SW 1271 (cell line): ENCODE measurements around the gene SHB.
A peak's percentile ranks its signal among the peaks of the same experiment; 100 is the strongest.

Experiments
- DNase-seq, 2 experiments: peaks; one replicate each; lab custom pipeline; 2025; lab: John Stamatoyannopoulos, UW

Gene SHB

DNA sequence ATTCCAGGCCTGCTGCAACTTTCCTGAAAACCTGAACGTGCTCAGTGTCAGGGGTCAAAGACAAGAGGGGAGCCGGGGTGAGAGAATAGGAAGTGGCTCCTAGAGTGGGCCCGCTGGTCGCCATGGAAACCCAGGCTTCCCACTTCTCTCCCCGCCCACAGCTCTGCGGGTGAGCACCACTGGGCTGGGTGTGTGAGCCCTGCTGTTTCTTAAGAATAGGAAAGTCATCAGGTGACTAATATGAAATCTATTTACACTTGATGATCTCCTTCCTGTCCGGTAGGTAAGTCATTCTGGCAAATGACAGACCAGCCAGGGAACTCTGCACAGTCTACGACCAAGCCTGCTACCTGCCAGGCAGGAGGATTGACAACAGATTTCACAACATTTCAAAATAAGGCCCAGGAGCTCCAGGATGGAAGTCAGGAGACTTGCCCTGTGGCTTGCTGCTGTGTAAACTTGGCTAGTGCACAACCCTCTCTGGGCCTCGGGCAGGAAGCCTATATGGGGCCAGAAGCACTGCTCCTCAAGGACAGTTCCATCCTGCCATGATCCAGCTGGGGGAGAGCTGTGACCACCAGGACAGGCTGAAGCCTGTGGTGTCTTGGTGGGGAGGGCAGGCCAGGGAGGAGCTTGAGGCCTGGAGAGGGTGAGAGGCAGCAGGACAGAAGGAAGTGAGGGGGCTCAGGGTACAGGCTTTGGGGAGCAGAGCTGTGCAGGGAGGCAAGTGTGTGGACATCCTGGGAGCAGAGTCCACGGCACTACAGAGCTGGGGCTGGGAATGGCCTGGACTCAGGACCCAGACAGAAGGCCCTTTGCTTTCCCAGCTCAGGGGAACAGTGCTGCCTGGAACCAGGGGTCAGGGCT is 60.6 kb downstream of the SHB start:
- DNase-seq, result peak; percentile 91

DNA sequence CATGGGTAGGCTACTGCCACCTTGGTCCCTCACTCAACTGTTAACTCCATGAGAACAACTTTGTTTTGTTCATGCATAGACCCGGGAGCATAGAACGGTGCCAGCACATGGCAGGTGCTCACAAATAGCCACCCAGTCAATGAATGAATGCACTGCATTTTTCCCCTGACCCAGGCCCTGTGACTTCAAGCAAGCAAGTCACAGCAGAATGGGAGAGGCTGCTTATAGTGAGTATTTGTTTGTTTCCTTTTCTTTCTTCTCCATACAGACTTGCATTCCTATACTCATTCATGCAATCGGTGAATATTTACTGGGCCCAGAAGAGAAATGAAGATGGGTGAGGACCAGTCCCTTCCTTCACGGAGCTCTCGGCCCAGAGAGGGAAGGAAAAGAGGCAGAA is 62.0 kb downstream of the SHB start:
- DNase-seq, result no peak

DNA sequence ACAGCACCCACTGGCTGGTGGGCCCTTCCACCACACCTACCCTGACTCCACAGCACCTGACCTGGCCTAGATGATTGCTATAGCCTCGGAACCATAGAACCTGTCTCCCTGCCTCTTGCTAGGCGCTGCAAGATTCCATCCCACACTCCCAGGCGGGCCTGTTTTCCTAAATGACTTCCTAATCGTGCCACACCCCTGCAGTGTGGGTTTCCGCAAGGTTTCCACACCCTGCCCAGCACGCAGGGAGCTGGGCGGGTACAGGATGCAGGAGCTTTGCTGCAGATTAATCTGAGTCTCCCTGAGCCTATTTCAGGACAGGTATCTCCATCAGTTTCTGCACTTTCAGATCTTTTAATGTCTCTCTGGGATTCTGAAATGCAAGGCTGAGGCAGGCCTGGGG is 62.9 kb downstream of the SHB start:
- DNase-seq, result no peak

DNA sequence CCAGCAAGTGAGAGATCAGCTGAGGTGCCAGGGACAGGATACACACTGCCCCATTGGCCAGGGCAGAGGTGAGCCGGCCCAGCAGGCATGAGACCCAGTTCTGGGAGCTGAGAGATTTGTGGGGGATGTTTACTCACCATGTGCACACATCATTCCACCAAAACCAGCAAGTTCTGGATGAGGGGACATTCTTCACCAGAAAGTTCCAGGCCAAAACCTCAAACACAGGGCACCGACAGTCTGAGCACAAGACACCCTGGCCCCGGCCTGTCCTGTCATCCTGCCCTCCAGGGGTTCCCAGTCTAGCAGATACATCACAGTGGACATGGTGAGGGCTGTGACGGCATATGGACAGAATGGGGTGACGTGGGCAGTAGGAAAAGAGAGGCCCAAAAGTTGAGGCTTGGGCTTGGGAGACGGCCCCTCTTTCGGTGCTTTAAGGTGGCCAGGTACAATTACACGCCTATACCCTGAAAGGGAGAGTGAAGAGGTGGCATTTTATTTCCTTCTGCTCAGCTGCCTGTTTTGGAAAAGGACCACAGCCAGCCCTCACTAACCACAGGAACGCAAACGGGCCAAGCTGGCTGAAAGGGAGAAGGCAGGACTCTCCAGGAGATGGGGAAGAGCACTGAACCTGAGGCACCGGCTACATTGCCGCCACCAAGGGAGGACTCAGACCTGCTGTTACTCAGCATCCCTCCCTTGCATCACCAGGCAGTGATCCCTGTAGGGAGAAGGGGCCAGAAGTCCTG is 64.0 kb downstream of the SHB start:
- no peak for DNase-seq

DNA sequence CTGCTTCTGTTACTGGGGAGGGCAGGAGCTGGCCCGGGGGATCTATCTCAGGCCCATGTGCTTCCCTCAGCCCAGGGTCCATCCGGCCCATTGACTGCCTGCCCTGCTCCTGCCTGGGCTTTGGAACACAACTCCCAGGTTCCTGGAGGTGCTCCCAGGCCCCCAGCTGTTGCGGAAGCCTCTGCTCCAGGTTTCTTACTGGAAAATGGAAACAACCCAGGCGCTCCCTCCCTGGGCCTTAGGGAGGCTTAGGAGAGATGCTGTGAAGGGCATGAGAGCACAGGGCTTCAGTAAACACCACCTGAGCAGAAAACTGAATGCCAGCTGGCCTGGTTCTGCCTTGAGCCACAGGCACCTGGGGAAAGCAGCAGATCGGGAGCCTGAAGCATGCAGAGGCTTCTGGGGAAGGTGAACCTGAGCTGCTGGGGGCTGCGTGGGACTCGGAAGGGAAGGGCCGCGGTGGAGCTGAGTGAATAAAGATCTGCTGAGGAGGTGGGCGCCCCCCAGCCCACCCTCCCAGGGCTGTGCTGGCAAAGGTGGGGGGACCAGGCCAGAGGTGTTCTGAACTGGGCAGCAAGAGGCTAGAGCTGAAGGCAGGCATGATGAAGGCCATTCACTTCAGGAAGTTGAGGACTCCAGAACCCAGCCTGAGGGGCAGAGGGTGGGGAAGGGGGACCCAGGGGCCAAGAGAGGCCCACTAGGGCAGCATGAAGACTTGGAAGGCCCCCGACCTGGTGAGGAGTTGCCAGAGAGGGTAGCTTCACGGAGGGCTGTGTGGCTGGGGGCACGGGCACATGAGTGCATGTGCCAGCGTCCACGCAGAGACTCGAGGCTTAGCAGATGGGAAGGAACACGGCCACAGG is 64.8 kb downstream of the SHB start:
- no peak for DNase-seq

DNA sequence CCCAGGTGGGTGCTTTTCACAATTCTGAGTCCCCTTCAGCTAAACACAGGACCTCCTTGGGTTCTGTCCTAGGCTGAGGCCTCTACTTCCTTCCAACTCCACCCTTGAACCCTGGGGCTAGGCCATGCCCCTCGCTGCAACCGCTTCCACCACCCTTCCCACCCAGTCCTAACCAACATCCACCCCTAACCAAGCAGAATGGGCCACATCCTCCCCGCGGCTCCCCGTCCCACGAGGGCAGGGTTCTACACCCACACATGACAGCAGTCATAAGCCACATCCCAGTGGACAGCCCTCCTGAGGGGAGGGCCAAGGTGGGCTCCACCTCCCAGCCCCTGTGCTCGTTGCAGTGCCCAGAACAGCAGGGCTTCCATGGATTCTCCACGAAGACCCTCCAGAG is 65.8 kb downstream of the SHB start:
- no peak for DNase-seq

DNA sequence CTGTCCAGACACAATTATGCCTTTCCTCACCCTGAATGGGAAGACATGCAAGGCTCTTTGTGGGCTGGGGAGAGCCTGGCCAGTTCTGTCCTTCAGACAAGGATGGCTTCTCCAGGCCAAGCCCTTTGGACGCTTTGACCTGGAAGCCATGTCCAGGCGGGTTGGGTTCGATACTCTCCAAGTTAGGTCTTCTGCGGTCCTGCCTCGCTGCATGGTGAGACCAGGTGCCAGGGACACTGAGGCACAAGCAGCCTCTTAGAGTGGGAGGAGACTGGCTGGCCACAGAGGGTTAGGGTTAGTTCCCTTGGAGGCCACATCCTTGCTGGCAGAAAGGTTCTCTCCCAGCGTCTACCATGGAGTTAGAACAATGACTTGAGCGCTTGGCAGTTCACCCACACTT is 67.6 kb downstream of the SHB start:
- no peak for DNase-seq

DNA sequence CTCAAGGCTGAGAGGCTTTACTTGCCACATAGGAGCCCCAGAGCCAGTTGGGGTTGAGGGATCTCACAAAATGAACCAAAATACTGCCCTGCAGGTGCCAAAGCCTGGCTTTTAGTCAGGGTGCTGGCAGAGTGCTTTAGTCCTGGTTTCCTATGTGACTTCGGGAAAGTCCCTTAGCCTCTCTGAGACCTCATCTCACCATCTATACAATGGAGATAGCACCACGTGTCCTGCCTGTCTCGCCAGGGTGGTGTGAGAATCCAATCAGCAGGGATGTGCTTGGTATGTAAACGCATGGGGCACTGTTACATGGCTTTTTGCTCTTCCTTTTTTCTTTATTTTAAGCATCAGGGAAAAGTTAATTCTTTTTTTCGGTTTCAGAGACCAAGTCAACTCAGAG is 68.3 kb downstream of the SHB start:
- DNase-seq, result no peak

DNA sequence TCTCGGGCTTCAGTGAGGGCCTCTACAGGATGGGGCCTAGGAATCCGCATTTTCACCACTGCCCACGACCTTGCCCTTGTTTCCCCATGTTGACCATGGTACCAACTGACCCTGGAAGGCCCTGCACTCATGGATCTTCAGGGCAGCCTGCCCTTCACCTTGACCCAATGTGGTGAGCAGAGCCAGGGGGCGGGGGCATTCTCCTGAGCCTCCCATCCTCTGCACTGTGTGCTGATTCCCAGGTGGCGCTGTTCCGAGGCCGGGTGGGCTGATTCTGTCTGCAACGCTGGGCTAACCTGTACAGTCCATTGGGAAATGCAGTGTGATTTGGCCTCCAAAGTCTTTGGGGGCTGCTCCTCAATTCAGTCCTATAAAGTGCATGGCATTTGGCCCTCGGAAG is 68.7 kb downstream of the SHB start:
- DNase-seq, result no peak

DNA sequence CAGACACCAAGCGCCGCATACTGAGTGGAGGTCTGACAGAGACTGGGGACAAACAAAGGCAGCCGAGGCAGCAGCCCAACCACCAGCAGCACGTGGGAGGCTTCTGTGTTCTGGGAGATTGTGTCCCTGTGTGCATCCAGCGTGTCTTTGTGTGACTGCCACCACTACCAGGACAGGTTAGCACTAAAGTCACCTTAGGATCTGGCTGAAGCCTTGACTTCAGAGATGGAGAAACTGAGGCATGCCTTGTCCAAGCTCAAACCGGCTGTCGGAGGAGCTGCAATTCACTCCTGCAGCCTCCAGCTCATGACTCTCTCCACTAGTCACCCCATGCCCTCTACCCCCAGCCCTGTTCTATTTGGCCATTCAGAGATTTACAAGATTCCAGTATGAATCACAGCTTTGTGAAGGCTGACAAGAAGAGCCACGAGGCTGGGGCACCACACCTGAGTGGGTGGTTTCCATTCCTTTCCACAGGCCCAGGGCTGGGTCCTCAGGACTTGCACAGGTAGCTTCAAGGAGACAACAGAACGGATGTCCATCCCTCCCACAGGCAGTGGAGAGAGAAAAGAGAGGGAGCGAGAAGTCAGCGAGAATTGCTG is 69.3 kb downstream of the SHB start:
- no peak for DNase-seq

DNA sequence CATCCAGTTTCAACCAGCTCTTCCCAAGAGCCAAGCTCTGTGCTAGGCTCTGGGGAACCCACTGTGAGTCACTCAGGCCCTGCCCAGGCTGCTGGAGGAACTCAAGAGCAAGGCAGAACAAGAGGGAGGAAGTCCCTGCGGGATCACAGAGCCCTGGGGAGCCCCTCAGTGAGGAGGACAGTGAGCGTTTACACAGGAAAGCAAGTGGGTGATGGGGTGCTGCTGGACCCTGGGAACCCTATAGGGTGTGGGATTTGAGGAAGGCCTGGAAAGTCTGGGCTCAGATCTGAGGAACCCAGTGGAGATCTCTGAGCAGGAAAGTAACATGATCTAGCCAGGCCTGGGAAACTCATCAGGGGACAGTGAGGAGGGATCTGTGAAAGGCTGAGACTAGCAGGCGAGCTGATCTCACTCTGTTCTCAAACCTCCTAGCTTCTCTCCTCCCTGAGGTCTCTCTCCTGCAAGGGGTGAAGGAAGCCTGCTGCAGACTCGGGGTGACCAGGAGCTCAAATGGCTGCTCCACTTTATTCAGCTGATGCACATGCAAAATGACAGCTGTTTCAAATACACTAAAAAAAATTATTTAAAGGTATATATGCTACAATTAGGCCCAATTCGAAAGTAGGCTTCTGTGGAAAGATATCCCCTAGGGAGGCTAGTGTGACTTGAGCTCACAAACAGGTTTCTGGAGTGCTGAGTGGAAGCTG is 70.0 kb downstream of the SHB start:
- DNase-seq, result no peak

DNA sequence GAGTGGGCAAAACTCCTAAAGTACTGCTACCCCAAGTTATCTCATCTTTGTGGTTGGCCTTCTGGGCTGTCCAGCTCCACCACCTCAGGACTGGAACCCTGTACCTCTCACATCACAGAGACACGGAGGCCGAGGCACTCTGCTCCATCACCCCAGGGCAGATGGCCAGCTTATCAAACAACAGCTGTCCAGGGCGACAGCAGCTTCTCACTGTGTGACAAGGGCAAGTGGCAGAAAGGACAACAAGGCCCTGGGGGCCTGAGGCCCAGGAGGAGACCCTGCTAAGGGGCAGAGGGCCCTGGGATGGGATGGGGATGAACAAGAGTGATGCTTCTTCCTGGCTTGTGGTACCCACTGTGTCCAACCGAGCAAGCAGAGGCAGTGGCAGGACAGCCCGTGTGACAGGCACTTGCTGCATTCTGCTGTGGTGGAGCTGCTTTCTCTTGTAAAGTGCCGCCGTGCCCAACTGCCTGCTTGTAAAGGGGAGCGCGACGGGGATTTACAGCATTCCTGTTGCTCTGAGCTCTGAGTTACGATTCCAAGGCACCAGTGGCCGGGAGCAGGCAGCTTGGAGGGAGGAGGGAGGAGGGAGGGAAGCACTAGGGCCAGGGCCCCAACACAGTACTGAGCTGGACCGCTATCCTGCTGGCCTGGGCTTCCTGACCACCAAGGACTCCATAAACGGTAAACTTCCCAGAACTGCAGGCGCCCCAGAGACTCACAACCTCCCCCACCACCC is 71.2 kb downstream of the SHB start:
- no peak for DNase-seq

DNA sequence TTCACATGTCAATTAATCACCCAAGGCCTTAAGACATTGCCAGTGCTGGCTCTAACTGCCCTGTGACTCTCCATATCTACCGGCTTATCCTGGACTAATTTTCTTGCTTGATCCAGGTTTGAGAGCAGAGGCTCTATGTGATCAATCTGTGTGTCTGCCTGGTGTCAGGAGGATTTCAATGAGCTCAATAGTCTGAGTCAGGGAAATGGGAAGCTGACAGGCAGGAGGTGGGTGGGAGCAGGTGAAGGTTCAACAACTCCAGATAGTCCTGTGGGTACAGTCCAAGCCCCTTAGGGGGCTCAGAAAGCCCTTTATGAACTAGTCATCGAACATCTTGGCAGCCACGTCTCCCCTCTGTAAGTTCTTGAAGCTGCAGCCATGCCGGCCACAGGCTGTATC is 72.2 kb downstream of the SHB start:
- DNase-seq, result no peak

DNA sequence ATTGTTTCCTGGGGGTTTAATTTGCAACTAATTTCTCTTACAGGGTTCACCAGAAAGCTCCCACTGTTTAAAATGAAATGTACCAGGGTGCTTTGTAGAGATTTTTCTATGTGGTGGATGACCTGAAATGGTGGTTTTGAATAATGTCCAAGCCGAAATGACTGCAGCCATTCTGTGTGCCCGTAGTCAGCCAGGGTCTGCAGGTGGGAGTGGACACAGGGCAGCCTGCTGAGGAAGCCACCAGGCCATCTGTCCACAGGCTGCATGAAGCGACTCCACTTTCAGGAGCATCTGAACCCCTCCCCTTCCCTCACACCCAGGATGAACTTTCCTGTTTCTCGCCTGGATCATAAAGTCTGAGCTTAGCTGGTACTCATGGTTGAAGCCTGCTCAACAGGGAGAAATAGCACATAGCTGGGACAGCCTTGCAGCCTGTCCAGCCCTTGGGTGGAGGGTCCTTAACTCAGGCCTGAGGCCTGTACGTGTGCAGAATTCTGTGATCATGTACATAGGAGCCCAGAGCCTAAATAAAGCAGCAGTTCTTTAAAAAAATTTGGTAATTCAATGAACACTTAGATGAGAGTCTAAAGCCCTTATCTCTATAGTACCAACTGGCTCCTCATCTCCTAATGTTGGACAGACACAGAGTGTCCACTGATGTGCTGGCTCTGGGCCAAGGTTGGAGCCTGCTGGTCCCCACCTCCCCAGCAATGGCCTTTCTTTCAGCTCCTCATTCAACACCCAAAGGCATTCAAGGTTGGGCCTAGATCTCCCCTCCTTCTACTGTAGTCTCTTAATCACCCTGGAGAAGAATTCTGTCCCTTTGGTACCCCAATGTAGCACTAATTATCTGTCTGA is 72.8 kb downstream of the SHB start:
- DNase-seq, result no peak

DNA sequence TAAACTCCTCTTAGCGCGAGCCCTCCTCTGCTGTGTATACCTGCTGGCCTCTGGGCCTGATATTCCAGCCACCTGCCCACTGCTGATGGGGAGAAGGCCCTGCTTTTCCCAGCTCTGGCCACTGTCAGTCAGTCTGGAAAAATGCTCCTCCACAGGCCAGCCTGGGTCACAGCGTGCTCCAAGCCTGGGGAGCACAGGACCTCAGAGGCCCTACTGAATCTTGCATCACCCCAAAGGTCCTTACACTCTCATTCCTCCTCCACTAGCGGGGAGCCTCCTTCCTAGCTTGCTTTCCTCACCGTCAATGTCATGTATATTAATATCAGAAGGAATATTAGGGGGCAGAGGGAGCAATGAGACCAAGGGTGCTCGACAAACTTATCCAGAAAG is 73.7 kb downstream of the SHB start:
- no peak for DNase-seq

DNA sequence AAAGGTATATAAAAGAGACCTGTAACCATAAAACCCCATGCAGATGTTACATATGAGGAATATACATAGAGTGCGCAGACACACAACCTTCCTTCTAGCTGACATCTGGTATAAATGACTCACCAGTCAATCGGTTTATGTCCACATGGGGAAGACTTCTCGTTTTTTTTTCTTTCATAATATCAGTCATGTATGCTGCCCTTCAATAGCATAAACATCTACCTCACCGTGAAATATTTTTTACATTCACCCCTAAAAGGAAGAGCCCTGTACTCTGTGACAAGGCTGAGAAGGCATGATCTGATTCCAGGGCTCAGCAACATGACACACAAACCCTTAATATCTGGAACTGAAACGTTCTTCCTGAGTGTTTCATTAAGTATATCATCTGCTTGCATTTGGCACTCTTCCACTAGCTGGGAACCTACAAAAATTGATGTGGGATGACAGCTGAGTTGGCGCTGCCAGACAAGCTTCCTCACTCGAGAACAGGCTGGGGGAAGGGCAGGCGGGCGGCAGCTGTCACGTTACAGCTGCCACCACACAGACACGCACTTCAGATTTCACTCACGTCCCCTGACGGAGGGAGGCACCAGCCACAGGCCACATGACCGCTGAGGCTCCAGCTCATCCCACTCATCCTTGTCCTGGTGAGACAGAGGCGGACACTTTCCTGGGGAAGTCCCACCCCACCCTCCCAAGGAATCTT is 74.2 kb downstream of the SHB start:
- no peak for DNase-seq

DNA sequence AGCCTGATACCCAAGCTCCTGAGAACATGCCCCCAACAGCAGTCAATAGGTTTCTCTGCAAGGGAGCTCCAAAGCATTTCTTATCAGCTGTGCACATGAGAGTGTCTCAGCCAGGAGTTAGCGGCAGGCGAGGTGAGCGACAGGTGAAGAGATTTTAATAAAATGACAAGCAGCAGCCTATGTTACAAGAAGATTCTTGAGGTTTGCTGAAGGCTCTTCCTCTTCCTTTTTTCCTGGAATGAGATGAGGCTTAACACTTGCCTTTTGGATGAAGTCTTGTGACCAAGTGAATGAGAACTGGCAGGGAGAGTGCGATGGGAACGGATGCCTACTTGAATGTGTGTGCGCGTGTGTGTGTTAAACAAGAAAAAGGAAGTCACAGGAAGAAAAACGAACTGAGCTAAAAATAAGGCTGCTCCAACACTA is 76.1 kb downstream of the SHB start:
- no peak for DNase-seq

DNA sequence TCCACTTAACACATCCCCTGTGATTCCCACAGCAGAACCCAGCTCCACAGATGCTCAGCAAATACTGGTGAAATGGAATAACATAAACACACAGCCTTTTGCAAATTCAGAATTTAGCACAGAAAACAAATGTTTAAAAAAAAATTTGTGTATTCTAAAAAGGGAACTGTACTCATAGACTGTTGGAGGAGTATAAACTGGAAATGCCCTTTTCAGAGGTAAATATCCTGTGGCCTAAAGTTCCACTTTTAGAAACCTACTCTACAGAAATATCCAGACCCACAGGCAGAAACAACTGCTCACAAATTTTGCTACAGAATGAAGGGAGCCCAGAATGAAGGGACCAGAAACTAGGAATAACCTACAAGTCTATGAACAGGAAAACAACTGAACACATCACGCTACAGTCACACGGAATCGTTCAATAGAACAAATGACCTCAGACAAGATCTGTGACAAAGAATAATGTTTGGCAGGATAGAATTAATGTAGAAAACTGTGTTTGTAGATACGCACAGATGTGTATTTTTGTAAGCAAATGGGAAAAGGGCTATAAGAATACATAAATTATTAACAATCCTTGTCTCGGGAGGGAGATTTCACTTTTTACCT is 78.5 kb downstream of the SHB start:
- no peak for DNase-seq

DNA sequence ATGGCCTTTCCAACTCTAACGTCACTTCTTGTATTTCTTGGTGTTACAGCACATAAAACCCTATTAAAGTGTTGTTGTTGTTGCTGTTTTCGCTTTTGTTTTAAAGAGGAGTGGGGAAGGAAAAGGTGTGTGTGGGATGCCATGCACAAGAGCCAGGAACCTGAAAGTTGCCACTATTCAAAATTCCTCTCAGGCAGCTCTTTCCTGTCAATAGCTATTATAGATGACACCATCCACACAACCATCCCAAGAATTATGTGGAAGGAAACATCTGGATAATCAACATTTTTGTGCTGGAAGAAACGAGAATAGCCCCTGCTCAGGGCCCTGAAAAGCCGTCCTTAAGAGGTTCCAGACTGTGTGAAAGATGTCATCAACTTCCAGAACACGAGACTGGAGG is 79.3 kb downstream of the SHB start:
- DNase-seq, result no peak
